K562 (cell line): ENCODE results near the gene ST6GALNAC2. TPM values are rescaled to one million over a fixed set of nuclear protein-coding genes. Genes with fewer than 3 reads are reported as not detected.

Experiments used
- ATAC-seq: fragments of 200-7000 bp; cut with Tn5 transposase; 3 replicates; pipeline ENCODE4 v1.9.1; 2020; ENCODE audit warnings: moderate library complexity
- BruUV-seq: library from RNA; stranded (reverse); fragments of 400-500 nt; replicated peaks from 2 replicates; lab custom pipeline; 2021; lab: Mats Ljungman, UMichigan
- CTCF ChIA-PET: fragments of 300-600 bp; formaldehyde crosslinking; extraction: SDS; loops from one replicate; lab custom pipeline; 2021; ENCODE audit warnings: low intra/inter-chr PET ratio; lab: Yijun Ruan, JAX
- POLR2A ChIA-PET: fragments of 300-600, 350-650 bp; sonication (Branson Sonifier 250); formaldehyde crosslinking; extraction: SDS; loops from one replicate; lab custom pipeline; 2021; ENCODE audit warnings: antibody characterized with exemption, inconsistent platforms; lab: Yijun Ruan, JAX
- DNase-seq, 4 experiments: peaks; one replicate each; pipeline versions ENCODE4 v3.0.0 to v3.0.0-alpha.2; 2011 to 2018; ENCODE audit warnings: low spot score in 3 of 4, mixed read lengths in 3 of 4; ENCODE audit errors: extremely low read depth in 1 of 4
- FAIRE-seq: peaks from 2 replicates; lab custom pipeline; 2011; peaks lifted over from hg19 to GRCh38; lab: Jason Lieb, UNC
- H2AFZ ChIP-seq: 2 replicates; pipeline ENCODE4 v1.6.0; 2011; ENCODE audit warnings: low read depth, low read length, control low read depth, inconsistent platforms
- H3K27ac ChIP-seq: fragments of 200-600 bp; 3 replicates; pipeline ENCODE4 v1.8.0; 2011; ENCODE audit warnings: low read depth, mild to moderate bottlenecking, control low read depth, inconsistent platforms, low read length, moderate library complexity, mixed read lengths; ENCODE audit errors: extremely low read depth
- H3K27me3 ChIP-seq, 2 experiments: fragments of 300-600 bp in 1 of 2; 2 replicates in 1 of 2; 3 replicates in 1 of 2; pipeline versions ENCODE4 v1.6.0 to v1.8.0; 2011; ENCODE audit warnings: inconsistent platforms in 2 of 2, low read length in 2 of 2, mild to moderate bottlenecking in 1 of 2, mixed read lengths in 1 of 2, moderate library complexity in 1 of 2; ENCODE audit not compliant: control insufficient read depth in 2 of 2, insufficient read depth in 2 of 2
- H3K36me3 ChIP-seq: fragments of 300-600 bp; 3 replicates; pipeline ENCODE4 v1.8.0; 2011; ENCODE audit warnings: mild to moderate bottlenecking, low read length, inconsistent platforms; ENCODE audit not compliant: control insufficient read depth, insufficient read depth
- H3K4me1 ChIP-seq, 2 experiments: fragments of 200-600 bp in 1 of 2; replicated peaks in 1 of 2; 2 replicates in 1 of 2; 3 replicates in 1 of 2; pipeline versions ENCODE4 v1.5.1 to v1.8.0; 2011; ENCODE audit warnings: inconsistent platforms in 2 of 2, low read length in 2 of 2, mild to moderate bottlenecking in 1 of 2, mixed read lengths in 1 of 2, moderate library complexity in 1 of 2; ENCODE audit not compliant: control insufficient read depth in 2 of 2, insufficient read depth in 2 of 2
- H3K4me2 ChIP-seq: 2 replicates; pipeline ENCODE4 v1.6.1; 2011; ENCODE audit warnings: low read length, control low read depth, inconsistent platforms, mixed read lengths; ENCODE audit not compliant: insufficient read depth
- H3K4me3 ChIP-seq: fragments of 200-600 bp; sonication (generic), shearing (Covaris generic); 2 replicates; pipeline ENCODE4 v1.5.1; 2016; ENCODE audit warnings: control low read depth, inconsistent platforms
- H3K79me2 ChIP-seq: fragments of 200-600 bp; 3 replicates; pipeline ENCODE4 v1.8.0; 2011; ENCODE audit warnings: low read length, inconsistent platforms; ENCODE audit not compliant: control insufficient read depth, insufficient read depth
- H3K9ac ChIP-seq, 2 experiments: 2 replicates each; pipeline versions ENCODE4 v1.6.0 to v1.6.1; 2011; ENCODE audit warnings: low read depth in 2 of 2, low read length in 2 of 2, control low read depth in 1 of 2, inconsistent platforms in 1 of 2, mild to moderate bottlenecking in 1 of 2, mixed read lengths in 1 of 2; ENCODE audit not compliant: insufficient read depth in 1 of 2
- H3K9me1 ChIP-seq: one replicate; pipeline ENCODE4 v1.6.0; 2011; ENCODE audit warnings: inconsistent platforms, mild to moderate bottlenecking, low read length, moderate library complexity; ENCODE audit not compliant: control insufficient read depth, insufficient read depth
- H3K9me3 ChIP-seq: replicated peaks from 2 replicates; pipeline ENCODE4 v1.5.1; 2011; ENCODE audit warnings: low read depth, low read length, inconsistent platforms; ENCODE audit not compliant: control insufficient read depth, insufficient read depth
- H4K20me1 ChIP-seq: replicated peaks from 2 replicates; pipeline ENCODE4 v1.6.1; 2011; ENCODE audit warnings: low read length, inconsistent platforms, mixed read lengths; ENCODE audit not compliant: control insufficient read depth, insufficient read depth
- AFF4 ChIP-seq: sonication (generic); formaldehyde crosslinking; IDR thresholded peaks from 2 replicates; pipeline ENCODE4 v1.8.0; 2023; ENCODE audit warnings: mild to moderate bottlenecking, missing genetic modification reagents
- ARNT ChIP-seq, 2 experiments: fragments of 450-650 bp; IDR thresholded peaks; 2 replicates each; pipeline ENCODE4 v1.6.1; 2016; ENCODE audit warnings: mild to moderate bottlenecking in 1 of 2
- CREM ChIP-seq: IDR thresholded peaks from 2 replicates; pipeline ENCODE4 v1.6.1; 2014; ENCODE audit warnings: antibody characterized with exemption, low read depth
- CTCF ChIP-seq, 3 experiments: IDR thresholded peaks in 2 of 3; conservative IDR thresholded peaks in 1 of 3; 2 replicates each; pipeline ENCODE4 v1.5.1; 2011 to 2012; ENCODE audit warnings: low read length in 3 of 3, mild to moderate bottlenecking in 3 of 3, control low read depth in 2 of 3, improper control_type of control experiment in 1 of 3, inconsistent platforms in 1 of 3, low read depth in 1 of 3, mixed read lengths in 1 of 3, moderate library complexity in 1 of 3; ENCODE audit not compliant: insufficient read depth in 2 of 3
- E2F8 ChIP-seq: fragments of 450-650 bp; IDR thresholded peaks from 2 replicates; pipeline ENCODE4 v1.7.1; 2018; ENCODE audit warnings: mild to moderate bottlenecking, low read depth; ENCODE audit not compliant: partially characterized antibody
- ESRRA ChIP-seq: fragments of 450-650 bp; IDR thresholded peaks from 2 replicates; pipeline ENCODE4 v1.6.1; 2014; ENCODE audit warnings: low read depth, mild to moderate bottlenecking, moderate library complexity, borderline replicate concordance
- MCM7 ChIP-seq, 2 experiments: fragments of 450-650 bp; IDR thresholded peaks; 2 replicates each; pipeline ENCODE4 v1.6.1; 2016 to 2018
- POLR2G ChIP-seq: fragments of 200-400 bp; formaldehyde crosslinking; IDR thresholded peaks from 2 replicates; pipeline ENCODE4 v1.6.1; 2017; ENCODE audit warnings: low read depth, mild to moderate bottlenecking, antibody characterized with exemption, low read length, moderate library complexity
- TFAP4 ChIP-seq: sonication (generic); formaldehyde crosslinking; IDR thresholded peaks from 2 replicates; pipeline ENCODE4 v1.8.0; 2022; ENCODE audit warnings: missing genetic modification reagents, mild to moderate bottlenecking, moderate library complexity, borderline replicate concordance
- WGBS: fragments of 100-300 bp; shearing (Covaris generic); methylation state at CpG from one replicate; pipeline ENCODE4 v1.1.6; 2016; ENCODE audit warnings: low coverage, mixed read lengths; ENCODE audit not compliant: insufficient coverage; ENCODE audit errors: missing lambda C conversion rate; 5-methylcytosine and 5-hydroxymethylcytosine counted together
- in situ Hi-C: fragments of 300-500 bp; cut with MboI; formaldehyde crosslinking; loops from 4 replicates; pipeline ENCODE4 v1.15.0; 2018; ENCODE audit warnings: inconsistent platforms, mixed read lengths
- intact Hi-C: fragments of 100-400 bp; cut with micrococcal nuclease; formaldehyde crosslinking; loops from 2 replicates; pipeline ENCODE4 v1.14.2; 2022
- polyA plus RNA-seq, 8 experiments: library from polyadenylated mRNA; depleted of rRNA in 4 of 8; stranded (reverse) in 5 of 8; unstranded in 3 of 8; fragments of >200 nt; fragmentation: Nextera tagmentation in 2 of 8; fragmentation: Illumina TruSeq in 1 of 8; extraction: Ambion mirVana in 2 of 8; extraction: Trizol in 1 of 8; gene quantifications; 2 replicates each; pipeline versions ENCODE4 v1.2.1 to v1.2.3, GENCODE V29; 2011 to 2014; ENCODE audit warnings: inconsistent platforms in 1 of 8, missing spikeins in 1 of 8
- total RNA-seq, 7 experiments: library from RNA; depleted of rRNA in 6 of 7; stranded (reverse); fragments of >200 nt in 6 of 7; fragmentation: Illumina TruSeq in 2 of 7; extraction: Trizol in 2 of 7; gene quantifications; 2 replicates each; pipeline versions ENCODE4 v1.2.1 to v1.2.3, GENCODE V29; 2011 to 2021; ENCODE audit warnings: low replicate concordance in 1 of 7

ST6GALNAC2 gene
- total and polyA plus RNA-seq, 9 of the 15 experiments (the other 6 are each of a cell fraction or from before 2014, with no cell fraction given) = 0.18 TPM; not detected in 8

- DNase-seq = peak; percentile 74 to 84 (median 78)
- H4K20me1 ChIP-seq = no peaks in the 10 kb centered on the region
- H2AFZ ChIP-seq = peak overlapping the region; percentile 76
- no peaks in the 10 kb centered on the region for H3K9me3 ChIP-seq
- ChIA-PET POLR2A (interaction anchor here (0.6 to 4.3 kb wide), 19 partner anchors 8 to 1713 kb away, joined by 3 to 33 read pairs (median 5); a partner anchor contains a TSS), CTCF (interaction anchor here (0.6 to 2.6 kb wide), 8 partner anchors 50 to 539 kb away, joined by 3 to 19 read pairs (median 4); no protein-coding TSS in a partner anchor)
- H3K36me3 ChIP-seq = peaks cover 38% of the 10 kb centered on the region
- peaks cover 5 to 8% of the 10 kb centered on the region in 2 experiments; a peak in 4 of 5 replicates for H3K4me1 ChIP-seq
- in situ Hi-C loops = loop anchor here (5.0 kb wide), 1 partner anchor 101 kb away; no protein-coding TSS in a partner anchor
- peak overlapping the region; percentile 43 to 66; a peak in 2 of 4 replicates for H3K9ac ChIP-seq
- BruUV-seq = TSS peak; percentile 16
- FAIRE-seq = peak; percentile 87
- peak; percentile 95 for ATAC-seq
- H3K79me2 ChIP-seq = no peaks in the 10 kb centered on the region
- intact Hi-C loops = loop anchor here (1.0 to 5.0 kb wide), 2 partner anchors 59 to 65 kb away; no protein-coding TSS in a partner anchor
- H3K9me1 ChIP-seq = no peaks in the 10 kb centered on the region
- 19% methylated on average over 18 of the region's 18 CpGs for WGBS
- peak overlapping the region; percentile 54 for H3K4me2 ChIP-seq
- H3K27me3 ChIP-seq = no peaks in the 10 kb centered on the region
- H3K4me3 ChIP-seq = no peak overlapping the region
- peak overlapping the region; percentile 54; the same call in 2 of the 3 replicates for H3K27ac ChIP-seq
- TF ChIP-seq ESRRA = no peak
- peak in 1 of 2 experiments; percentile 51; a peak in 1 of 4 replicates for TF ChIP-seq MCM7 (IDR thresholded peaks at IDR 0.05)
- TF ChIP-seq CREM = 0 out of 2 replicates have a peak, but pooled peaks have one; percentile 19
- TF ChIP-seq E2F8 = peak; percentile 30
- peak; percentile 91 to 94 (median 93) for TF ChIP-seq CTCF (IDR thresholded peaks at IDR 0.05 in 2 of 3, conservative IDR thresholded peaks at IDR 0.05 in 1 of 3; ENCODE audit: insufficient read depth in 2 of 3, low read depth in 1 of 3, low read length in 3 of 3)
- peak; percentile 50; the same call in 1 of the 2 replicates for TF ChIP-seq TFAP4 (CRISPR knock-in tag)
- 0 out of 4 replicates have a peak, but pooled peaks of 1 of the 2 experiments have one; percentile 39 for TF ChIP-seq ARNT (IDR thresholded peaks at IDR 0.05)
- TF ChIP-seq POLR2G = peak; percentile 76
- no peak for TF ChIP-seq AFF4 (CRISPR knock-in tag)
Measured at GRCh38 chr17:76623271-76624146, 37.8 kb upstream of the ST6GALNAC2 start.
